ENCODE data around the gene PWWP2A. TPM values are rescaled to one million over a fixed set of nuclear protein-coding genes. Genes with fewer than 3 reads are reported as not detected.

Gene PWWP2A
- total RNA-seq, 1 experiment from 2014 or later = 14.7 TPM

DNA sequence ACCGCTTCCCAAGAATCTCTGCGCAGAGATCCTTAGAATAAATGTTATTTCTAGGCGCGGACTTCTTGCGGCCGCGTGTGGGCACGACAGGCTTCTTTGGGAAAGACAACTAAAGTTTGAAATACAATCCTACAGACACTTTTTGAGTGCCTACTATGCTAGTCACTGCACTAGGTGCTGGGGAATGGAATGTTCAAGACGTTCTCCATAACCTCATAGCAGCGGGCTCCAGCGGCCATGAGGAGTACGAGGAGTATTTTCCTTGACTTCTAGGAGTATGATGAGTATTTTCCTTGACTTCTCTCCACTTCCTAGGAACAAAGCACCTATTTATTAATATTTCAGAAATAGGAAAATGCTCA, 636 bp upstream of the PWWP2A start:
- H3K9me3 ChIP-seq (ENCODE audit: control insufficient read depth in 1 of 2, insufficient read depth in 1 of 2, low read depth in 1 of 2, low read length in 2 of 2) = no peaks in the 10 kb centered on the region
- no peaks in the 10 kb centered on the region for H3K9me2 ChIP-seq (ENCODE audit: insufficient read depth)
- no peaks in the 10 kb centered on the region for H4K20me1 ChIP-seq (ENCODE audit: insufficient read depth)
- no peak overlapping the region for H3K9ac ChIP-seq (ENCODE audit: low read length)
- no TSS peak for BruUV-seq (replicated peaks)
- H3K4me2 ChIP-seq (ENCODE audit: low read length) = peak overlapping the region; percentile 39; the same call in 1 of the 2 replicates
- H3K4me3 ChIP-seq (replicated peaks in 1 of 2; ENCODE audit: low read depth in 1 of 2, low read length in 2 of 2) = no peak overlapping the region
- peak overlapping the region; percentile 49 for H2AFZ ChIP-seq (ENCODE audit: low read depth, low read length, poor library complexity, severe bottlenecking)
- ChIA-PET CTCF (no interaction called here), RAD21 (ENCODE audit: low non-redundant PET in 1 of 2, low total read pairs in 2 of 2, uncharacterized antibody in 2 of 2, unreplicated experiment in 2 of 2) (no interaction called here), POLR2A (no interaction called here)
- H3K27me3 ChIP-seq (ENCODE audit: insufficient read depth, low read length) = no peaks in the 10 kb centered on the region
- H3K4me1 ChIP-seq (ENCODE audit: control insufficient read depth in 1 of 2, insufficient read depth in 2 of 2, low read length in 2 of 2) = peaks cover 4 to 7% of the 10 kb centered on the region in 2 experiments; a peak in 2 of 4 replicates
- no peak for ATAC-seq
- H3K36me3 ChIP-seq (ENCODE audit: control insufficient read depth in 1 of 2, insufficient read depth in 2 of 2, low read length in 2 of 2) = peaks cover 0 to 3% of the 10 kb centered on the region in 2 experiments; a peak in 1 of 4 replicates
- intact Hi-C loops (cut with micrococcal nuclease) = loop anchor here (1.0 to 2.0 kb wide), 2 partner anchors 45 to 79 kb away; no protein-coding TSS in a partner anchor
- DNase-seq (ENCODE audit: low read depth, low spot score) = no peak
- TF ChIP-seq CBX3 (IDR thresholded peaks at IDR 0.05; ENCODE audit: low read depth) (0 out of 2 replicates have a peak, but pooled peaks have one; percentile 6), YY1 (IDR thresholded peaks at IDR 0.05; ENCODE audit: extremely low read depth, insufficient replicate concordance, low read depth, low read length) (no peak), RAD21 (IDR thresholded peaks at IDR 0.05; ENCODE audit: low read depth) (no peak), SIN3A (IDR thresholded peaks at IDR 0.05; ENCODE audit: low read depth) (peak; percentile 91)
- TF ChIP-seq, protein P1, sequence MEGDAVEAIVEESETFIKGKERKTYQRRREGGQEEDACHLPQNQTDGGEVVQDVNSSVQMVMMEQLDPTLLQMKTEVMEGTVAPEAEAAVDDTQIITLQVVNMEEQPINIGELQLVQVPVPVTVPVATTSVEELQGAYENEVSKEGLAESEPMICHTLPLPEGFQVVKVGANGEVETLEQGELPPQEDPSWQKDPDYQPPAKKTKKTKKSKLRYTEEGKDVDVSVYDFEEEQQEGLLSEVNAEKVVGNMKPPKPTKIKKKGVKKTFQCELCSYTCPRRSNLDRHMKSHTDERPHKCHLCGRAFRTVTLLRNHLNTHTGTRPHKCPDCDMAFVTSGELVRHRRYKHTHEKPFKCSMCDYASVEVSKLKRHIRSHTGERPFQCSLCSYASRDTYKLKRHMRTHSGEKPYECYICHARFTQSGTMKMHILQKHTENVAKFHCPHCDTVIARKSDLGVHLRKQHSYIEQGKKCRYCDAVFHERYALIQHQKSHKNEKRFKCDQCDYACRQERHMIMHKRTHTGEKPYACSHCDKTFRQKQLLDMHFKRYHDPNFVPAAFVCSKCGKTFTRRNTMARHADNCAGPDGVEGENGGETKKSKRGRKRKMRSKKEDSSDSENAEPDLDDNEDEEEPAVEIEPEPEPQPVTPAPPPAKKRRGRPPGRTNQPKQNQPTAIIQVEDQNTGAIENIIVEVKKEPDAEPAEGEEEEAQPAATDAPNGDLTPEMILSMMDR (IDR thresholded peaks at IDR 0.05 in 2 of 3, conservative IDR thresholded peaks at IDR 0.05 in 1 of 3; ENCODE audit: borderline replicate concordance in 1 of 3, insufficient read depth in 1 of 3, low read depth in 2 of 3, low read length in 2 of 3) = peak in 1 of 3 experiments; percentile 6; a peak in 1 of 6 replicates
- peaks cover 13% of the 10 kb centered on the region for H3K79me2 ChIP-seq (ENCODE audit: insufficient read depth, low read length)
- no peak overlapping the region for H3K27ac ChIP-seq (ENCODE audit: low read depth, low read length)

All from HCT116 (cell line).